HL-60/S4 treated with phorbol 12-myristate 13-acetate at 8.2 ng/mL for 4 days and 3 days (cell line): ENCODE results near the gene ARHGAP22.

Experiments
- in situ Hi-C: fragments of 300-500 bp; cut with MboI; formaldehyde crosslinking; loops from 2 replicates; pipeline ENCODE4 v1.15.0; 2022; ENCODE audit warnings: low sequenced_read_pairs

The ARHGAP22 gene

DNA sequence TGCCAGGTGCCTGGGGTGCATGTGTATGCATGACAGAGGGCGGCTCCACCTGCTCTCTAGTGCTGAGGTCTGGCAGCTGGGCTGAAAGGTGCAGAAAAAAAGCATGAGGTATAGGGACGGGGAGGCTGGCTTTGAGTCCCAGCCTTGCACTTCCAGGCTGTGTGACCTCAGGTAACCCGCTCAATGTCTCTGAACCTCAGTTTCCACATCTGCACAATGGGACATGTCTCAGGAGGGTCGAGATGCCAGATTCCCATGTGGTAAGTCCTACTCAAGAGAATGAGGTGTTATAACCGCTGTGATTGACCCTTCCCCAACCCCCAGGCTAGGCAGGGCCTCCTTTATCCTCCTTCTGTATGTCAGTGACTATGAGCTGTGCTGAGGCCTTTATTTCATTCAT lies 48.8 kb downstream of the ARHGAP22 start:
- in situ Hi-C loops, result loop anchor here (10.0 kb wide), 1 partner anchor 99 kb away; no protein-coding TSS in a partner anchor

DNA sequence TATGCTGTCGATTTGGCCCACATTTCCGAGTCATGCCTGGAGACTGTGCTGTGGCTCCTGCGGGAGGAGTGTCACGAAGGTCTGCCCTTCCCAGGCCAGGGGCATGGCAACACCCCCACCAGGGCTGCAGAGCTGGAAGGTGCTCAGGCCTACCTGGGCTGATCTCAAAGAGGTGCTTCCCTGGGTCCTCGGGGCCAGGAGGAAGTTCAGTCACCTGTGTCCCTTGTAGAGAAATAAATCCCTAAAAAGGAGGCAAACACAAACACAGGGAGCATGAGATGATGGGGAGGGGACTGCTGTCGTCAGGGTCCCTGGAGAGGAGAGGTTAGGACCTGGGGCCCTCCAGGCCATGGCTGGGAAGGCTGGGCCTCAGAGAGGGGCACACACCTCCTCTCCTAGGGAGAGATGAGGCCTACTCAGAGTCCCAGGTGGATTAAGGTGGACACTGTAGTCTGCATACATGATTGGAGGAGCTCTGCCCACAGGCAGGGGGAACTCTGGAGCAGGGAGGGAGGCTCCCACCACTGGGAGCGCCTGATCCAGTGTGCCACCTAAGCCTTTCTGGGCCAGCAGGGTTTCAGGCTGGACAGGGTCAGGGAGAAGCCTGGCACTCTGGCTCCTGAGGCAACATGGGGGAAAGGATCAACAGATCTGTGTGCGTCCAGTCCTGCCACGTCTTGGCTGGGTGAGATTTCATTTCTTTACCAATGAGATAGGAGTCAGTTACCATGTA lies 49.4 kb downstream of the ARHGAP22 start:
- in situ Hi-C loops, result loop anchor here (10.0 kb wide), 1 partner anchor 99 kb away; no protein-coding TSS in a partner anchor

DNA sequence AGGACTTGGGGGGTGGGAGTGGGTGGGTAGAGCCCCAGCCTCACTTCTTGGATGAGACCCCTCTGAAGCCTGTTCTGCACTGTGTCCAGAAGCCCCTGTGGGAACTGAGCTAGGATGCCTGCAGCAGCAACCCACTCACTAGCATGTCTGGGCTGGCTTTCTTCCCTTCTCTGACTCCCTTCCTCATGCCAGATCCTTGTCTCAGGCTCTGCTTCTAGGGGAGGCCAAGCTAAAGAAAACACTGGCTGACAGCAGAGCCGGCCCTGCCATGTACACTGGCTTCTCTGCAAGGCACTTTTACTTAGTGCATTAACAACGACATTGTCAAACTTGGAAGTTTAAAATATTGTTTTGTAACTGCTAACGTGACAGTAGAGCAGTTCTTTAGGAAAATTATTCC lies 50.2 kb downstream of the ARHGAP22 start:
- in situ Hi-C loops, result loop anchor here (10.0 kb wide), 1 partner anchor 100 kb away; no protein-coding TSS in a partner anchor

DNA sequence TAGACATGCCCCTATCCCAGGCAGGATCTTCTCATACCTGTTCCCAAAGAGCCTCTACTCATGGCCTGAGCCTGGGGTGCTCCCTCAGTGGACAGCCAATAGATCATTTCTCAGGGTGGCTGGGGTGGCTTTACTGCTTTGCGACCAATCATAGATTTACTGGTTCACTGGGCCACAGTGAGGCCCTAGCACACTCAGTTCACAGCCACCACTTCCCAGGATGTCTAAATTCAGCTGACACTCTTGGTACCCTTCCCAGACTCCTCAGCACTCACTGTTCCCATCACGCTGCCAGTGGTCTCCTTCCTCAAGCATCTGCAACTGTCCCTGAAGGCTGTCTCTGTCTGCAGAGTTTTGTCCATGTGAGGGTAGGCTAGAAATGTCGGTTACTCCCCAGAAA lies 50.6 kb downstream of the ARHGAP22 start:
- in situ Hi-C loops, result loop anchor here (10.0 kb wide), 1 partner anchor 101 kb away; no protein-coding TSS in a partner anchor

DNA sequence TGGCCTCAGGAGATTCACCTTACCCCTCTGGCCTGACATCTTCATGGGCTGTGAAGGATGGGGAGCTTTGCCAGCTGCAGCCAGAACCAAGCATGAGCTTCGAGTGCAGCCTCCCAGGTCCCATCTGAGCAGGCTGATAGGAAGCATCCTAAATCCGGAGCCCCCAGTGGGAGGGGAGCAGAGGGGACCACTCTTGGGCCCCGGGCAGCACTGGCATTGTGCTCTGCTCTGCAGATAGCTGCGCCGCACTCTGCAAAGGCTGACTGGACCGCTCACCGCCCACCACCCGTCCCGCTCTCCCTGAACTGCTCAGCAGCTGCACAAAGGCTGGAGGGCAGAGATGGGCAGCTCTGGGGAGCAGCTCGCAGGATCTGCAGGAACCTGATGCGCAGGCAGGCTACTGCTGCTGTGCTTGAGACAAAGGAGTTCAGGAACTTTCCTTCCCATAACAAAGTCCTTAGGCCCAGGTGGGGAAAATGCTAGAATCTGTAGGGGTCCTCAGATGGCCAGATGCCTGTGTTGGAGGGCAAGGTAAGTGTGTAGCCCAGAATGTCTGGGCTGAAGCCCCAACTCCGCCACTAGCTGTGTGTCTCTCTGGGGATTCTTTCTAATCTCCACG lies 51.8 kb downstream of the ARHGAP22 start:
- in situ Hi-C loops, result loop anchor here (10.0 kb wide), 1 partner anchor 102 kb away; no protein-coding TSS in a partner anchor

DNA sequence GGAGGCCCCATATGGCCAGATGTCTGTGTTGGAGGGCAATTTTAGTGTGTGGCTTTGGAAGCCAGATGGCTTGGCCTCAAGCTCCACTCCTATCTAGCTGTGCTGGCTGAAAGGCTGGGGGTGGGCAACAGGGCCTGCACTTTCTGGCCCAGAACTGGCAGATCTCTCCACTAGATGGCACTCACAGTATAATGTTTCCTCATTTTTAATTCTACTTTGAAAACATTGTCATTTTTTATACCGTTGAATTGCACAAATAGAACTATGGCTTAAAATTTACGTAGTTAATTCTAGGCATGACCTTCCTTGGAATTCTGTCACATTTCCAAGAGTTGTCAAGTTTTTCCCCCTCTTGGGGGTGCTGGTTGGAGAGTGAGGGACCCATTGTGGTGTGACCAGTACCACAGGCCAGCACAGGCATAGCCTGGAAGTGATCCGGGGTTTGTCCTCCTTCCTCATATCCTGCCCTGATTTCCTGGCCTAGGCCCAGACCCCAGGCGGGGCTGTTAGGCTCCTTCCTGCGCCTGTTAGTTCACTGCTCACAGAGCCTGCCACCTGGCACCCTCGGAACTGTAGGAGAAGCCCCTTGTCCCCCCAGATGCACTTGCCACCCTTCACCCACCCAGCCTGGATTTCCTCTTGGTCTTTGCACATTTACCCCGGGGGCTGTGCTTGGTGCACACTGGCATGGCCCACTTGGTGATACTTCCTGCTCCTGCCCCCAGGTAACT lies 52.8 kb downstream of the ARHGAP22 start:
- in situ Hi-C loops, result loop anchor here (10.0 kb wide), 1 partner anchor 103 kb away; no protein-coding TSS in a partner anchor

DNA sequence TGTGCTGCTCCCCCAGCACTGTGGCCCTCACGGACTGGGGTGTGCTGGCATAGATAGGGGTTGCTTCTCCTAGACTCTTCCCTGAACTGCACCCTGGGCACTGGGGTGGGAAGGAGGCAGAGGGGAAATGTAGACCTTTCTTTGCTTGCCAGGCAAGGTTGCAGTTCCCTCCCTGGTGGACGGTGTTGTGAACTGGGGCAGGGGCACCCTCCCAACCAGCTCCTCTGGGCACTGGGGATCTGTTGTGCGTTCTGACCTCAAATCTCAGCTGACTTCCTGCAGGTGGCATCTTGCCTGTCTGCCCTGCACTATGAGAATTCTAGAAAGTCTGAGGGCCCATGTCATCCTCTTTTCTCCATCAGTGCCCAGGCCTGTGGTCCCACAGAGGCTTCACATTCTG lies 53.9 kb downstream of the ARHGAP22 start:
- in situ Hi-C loops, result loop anchor here (10.0 kb wide), 1 partner anchor 104 kb away; no protein-coding TSS in a partner anchor

DNA sequence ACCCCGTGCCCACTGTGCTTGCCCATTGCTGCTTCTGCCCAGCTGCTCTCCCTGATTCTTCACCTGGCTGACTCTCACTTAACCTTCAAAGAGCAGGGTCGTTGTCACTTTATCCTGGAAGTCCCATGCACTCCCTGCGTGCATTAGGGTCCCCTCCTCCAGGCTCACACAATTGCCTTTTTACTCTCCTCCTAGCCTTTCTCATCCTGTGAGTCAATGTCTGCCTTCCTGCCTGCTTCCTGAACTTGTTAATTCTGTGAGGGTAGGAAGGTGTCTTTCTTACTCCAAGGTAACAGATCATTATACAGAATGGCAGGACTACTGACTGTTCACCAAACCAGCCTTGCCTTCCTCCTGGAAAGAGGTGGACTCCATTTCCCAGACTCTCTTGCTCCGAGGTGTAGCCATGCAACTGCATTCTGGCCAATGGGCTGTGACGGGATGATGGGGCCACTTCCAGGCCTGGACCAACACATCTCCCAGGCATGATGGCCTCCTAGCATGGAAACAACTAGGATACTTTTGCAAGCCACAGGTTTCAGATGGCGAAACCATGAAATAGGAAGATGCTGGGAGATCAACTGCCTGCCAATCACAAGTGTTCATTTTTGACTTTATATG lies 54.7 kb downstream of the ARHGAP22 start:
- in situ Hi-C loops, result loop anchor here (10.0 kb wide), 1 partner anchor 105 kb away; no protein-coding TSS in a partner anchor

DNA sequence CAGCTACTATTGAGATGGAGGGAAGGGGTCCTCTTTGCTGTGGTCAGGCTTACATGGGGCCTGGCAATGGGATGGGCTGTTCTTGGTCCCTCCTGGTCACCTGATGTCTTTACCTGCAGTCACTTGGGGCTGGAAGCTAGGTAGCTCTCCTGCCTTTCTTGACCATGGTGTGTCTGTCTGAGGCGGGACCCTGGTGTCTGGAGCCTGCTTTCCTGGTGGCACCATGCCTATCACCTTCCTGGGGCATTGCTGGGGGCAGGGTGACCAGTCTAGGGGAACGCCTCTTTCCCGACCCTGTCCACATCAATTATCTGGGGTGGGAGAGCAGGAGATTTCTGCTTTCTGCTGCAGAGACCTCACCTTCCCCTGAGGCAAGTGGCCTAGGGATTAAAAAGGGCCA lies 55.6 kb downstream of the ARHGAP22 start:
- in situ Hi-C loops, result no loop called here

DNA sequence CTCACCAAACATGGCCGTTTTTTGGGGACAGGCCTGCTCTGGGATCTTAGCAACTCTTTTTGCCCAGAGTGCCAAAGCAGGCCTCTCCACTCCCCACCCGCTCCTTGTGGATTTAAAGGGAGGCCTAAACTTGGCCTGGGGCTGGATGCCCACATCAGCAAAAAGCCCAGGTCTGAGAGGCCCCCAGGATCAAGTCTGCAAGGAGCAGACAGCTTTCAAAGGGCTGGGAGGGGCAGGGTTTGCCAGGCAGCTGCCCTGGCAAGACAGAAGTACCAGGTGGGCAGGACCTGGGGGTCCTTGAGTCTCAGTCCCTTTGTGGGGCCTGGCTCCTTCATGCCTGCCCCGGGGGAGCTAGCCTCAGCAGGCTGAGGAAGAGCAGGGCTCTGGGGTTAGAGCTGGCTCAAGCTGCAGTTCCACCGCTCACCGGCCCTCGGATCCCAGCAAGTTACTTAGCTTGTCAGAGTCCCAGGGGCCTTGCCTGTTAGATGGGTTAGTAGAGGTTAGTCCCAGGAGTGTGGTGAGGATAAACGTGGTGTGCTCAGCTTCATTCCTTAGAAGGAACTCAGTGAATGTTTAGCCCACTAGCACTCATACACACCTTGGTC lies 56.2 kb downstream of the ARHGAP22 start:
- in situ Hi-C loops, result no loop called here

DNA sequence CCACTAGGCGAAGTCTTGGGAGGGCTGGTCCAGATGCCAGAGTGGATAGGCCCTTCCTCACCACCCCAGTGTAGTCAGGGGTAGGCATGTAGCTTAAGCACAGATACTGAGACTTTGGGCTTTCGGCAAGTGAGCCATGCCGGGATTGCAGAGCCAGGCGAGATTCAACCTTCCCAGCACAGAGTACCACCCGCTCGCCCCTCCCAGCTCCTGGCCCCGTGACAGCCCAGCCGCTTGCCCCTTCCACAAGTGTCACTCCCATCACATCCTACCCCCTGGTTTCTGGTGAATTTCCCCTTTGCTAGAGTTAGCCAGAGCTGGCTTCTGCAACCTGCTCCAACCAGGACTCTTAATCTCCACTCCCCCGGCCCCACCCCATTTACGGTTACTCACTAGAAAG lies 56.9 kb downstream of the ARHGAP22 start:
- in situ Hi-C loops, result no loop called here

DNA sequence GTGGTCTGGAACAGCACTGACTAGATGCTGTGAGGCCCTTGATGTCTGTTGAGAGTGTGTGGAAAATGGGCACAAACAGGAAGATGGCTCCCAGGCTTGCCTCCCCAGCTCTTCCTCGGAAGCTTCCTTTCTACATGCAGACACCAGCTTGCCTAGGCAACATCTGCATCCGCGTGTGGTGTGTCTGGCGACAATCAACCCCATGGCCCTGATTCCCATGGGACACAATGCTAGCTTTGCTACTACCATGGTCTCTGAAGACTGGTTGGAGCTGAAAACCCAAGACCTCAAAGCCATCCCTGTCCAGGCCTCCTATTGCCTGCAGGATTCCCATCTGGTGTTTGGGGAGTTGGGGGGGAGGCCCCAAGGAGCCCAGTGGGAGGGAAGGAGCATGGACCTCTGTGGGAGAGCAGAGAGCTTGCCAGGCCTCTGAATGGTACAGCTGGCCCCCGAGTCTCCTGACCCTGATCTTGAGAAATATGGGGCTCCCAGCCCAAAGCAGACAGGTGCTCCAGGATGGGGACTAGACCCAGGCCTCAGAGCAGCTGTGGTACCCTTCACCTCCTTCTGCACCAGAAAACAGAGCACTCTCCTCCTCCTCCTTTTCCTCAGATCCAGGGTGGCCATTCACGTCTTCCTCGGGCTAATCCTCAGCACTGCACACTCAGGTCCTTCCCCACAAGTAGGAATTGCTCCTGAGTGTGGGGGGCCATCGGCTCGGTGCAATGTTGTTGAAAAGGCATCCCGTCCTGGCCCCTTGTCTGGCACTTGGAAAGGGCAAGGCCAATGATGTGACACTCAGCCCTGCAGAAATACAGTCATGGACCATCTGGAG lies 57.6 kb downstream of the ARHGAP22 start:
- in situ Hi-C loops, result no loop called here

DNA sequence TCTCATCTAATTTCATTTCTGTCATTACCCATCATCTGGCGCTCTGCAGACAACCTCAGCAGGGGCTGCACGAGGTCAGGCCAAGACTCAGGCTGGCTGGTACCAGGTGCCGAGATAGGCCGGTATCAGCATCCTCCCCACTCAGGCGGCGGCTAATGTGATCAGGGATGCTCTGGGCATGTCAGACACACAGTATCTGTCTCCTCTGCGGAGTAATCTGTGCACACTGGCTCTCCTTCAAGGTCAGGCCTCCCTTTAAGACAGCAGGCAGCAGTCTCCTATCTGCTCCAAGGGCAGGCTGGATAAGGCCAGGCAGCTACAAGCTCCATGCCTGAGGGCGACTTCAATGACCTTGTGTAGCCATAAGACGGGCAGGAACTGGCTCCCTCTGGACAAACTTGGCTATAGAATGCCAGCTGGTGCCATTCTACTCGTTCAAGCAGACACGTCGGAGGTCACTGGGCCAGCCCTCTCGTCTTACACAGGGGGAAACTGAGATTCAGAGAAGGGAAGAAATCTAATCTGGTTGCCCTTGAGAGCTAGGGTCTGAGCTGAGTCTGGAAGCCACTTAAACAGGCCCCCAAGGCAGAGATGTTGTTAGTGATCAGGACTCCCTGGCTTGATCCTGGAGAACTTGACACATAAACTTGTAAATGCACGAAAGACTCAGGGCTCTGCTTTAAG lies 59.3 kb downstream of the ARHGAP22 start:
- in situ Hi-C loops, result no loop called here

DNA sequence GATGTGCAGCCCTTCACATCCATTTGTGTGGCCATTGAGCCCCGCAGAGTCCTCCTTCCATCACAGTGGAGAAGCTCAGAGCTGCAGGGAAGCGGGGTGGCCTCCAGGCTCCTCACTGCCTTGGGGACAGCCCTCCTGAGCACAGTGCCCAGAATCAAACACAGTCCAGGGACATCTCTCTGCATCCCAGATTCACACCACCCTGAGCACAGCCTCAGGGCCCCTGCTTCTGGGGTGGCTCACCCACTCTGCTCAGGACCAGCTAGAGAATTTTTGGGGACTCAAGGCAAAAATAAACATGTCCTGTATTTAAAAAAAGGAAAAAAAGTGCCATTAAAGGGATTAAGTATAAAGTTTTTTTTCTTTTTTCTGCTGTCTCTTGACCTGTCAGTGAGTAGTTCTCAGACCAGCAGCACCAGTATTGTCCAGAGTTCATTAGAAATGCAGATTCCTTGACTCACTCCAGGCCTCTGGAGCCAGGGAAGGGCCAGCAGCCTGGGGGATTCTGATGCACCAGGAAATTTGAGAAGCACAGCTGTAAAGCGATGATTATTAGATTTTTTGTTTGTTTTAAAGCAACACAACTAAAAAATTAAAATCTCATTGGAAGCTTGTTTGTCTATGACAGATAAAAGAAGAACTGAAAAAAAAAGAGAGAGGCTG lies 61.6 kb downstream of the ARHGAP22 start:
- in situ Hi-C loops, result no loop called here

DNA sequence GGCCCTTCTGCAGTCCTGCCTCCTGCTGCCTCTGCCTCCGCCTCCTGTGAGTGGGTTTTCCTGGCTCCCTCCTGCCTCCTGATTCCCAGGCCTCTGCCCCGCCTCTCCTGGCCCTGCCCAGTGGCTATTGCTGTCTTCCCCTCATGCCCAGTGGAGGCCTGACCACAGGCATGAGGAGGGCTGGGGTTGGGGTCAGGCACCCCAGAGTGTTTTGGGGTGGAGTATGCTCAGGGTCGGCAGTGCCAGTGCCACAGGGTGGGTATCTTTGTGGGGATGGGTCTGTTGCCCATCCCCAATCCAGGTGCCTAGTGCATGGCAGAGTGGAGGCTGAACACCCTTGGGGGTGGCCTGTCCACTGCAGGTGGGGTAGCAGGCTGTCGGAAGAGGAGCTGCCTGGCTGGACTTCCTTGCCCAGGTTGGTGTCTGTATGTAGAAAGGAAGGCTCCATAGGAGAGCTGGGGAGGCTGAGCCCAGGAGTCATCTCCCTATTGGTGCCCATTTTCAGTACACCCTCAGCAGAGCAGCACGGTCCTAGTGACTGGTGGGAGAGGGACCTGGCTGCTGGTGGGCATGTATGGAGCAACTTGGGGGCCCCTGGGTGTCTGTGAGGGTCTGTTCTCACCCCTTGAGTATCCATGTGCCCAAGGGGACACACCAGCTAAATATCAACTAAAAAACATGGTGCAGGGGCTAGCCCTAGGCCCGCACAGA lies 62.2 kb downstream of the ARHGAP22 start:
- in situ Hi-C loops, result no loop called here

DNA sequence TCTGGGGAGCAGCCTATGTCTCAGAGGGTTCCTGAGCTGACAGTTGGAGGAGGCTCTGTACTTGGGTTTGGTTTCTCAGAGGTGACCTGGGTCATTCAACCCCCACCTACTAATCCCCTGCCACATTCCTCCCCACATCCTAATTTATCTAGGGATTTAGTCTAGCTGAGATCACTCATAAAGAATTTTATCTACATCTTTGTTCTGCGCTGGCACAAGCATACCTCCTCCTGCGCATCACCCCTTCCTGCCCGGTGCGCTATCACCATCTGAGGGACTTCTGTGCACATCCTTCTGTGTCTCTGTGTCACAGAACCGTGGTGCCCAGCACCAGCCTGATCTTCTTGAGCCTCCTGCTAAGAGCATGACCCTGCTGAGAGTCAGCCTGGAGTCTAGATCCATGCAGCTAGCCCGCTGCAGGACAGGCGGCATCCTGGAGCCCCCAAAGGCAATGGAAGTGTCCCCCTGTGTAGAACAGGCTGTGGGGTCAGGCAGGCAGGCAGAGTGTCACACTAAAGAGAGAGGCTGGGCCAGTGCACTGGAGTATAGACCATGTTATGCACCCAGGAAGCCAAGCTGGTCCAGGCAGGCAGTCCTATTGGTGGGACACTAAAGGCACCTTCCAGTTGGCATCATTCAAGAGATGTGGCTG lies 63.6 kb downstream of the ARHGAP22 start:
- in situ Hi-C loops, result no loop called here

DNA sequence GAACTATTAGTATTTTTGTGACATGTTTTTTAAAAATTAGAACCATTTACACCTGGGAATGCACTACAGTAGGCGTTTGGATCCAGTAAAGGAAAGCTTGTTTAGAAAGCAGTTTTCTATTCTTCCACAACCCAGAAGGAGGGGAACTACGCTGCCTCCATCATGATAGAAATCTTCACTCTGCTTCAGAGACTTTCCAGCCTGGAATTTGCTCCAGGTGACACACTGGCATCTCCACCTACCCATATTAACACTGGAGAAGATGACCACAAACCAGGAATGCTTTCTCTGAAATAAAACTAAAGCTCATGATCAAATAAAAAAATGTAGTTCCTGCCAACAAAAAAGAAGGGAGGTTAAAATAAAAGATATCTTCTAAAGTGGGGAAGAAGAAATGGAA lies 66.3 kb downstream of the ARHGAP22 start:
- in situ Hi-C loops, result no loop called here
